SW480 (cell line): ENCODE results near the gene MAGIX.

Experiments
- DNase-seq: peaks from one replicate; pipeline ENCODE4 v3.0.0-alpha.2; 2016; ENCODE audit warnings: low spot score

MAGIX gene

GRCh38 chrX:49206543-49206942, 44.0 kb downstream of the MAGIX start:
- no peak for DNase-seq

GRCh38 chrX:49208399-49208798, 45.8 kb downstream of the MAGIX start:
- no peak for DNase-seq

GRCh38 chrX:49209434-49210251, 47.1 kb downstream of the MAGIX start:
- no peak for DNase-seq

- DNase-seq = no peak
Observed at GRCh38 chrX:49210406-49210805, 47.8 kb downstream of the MAGIX start.

GRCh38 chrX:49211074-49211473, 48.5 kb downstream of the MAGIX start:
- no peak for DNase-seq

DNA sequence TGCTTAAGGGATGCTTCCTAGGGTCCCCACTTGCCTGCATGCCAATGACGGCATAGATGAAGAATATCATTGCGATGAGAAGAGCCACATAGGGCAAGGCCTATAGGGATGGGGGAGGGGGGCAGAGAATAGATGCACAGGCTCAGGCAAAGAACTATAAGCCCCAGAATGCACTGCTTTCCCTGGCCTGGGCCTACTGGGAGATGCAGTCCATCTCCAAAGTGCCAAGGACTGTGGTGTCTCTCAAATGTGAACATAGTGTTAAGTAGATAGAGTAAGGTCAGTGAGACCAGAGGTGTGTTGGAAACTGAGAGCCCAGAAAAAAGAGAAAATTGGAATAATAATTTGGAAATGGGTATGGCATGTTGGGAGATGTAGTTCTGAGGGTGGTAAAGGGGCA, 49.7 kb downstream of the MAGIX start:
- DNase-seq = no peak

- DNase-seq = no peak
Observed at GRCh38 chrX:49212861-49213260, 50.3 kb downstream of the MAGIX start.

DNA sequence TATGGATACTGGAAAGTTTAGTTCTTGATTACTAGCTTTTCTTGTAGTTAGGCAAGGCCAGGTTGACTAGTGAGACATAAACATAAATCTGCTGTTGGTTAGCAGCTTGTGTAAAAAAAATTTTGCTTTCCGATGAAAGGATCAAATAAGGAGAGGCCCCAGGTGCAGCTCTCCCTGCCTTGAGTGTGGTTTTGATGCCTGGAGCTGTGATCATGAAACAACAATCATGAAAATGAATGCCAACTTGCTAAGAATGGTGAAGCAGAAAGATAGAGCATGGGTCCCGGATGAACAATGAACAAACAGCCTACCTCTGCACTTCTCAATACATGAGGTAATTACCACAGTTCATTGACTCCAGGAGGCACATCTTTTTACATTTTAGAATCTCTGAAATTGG, 51.9 kb downstream of the MAGIX start:
- DNase-seq = no peak

- no peak for DNase-seq
Observed at GRCh38 chrX:49214996-49215526, 52.5 kb downstream of the MAGIX start.
